Urothelium cell line (cell line): ENCODE data around the gene GAL3ST3.
A peak's percentile ranks its signal among the peaks of the same experiment; 100 is the strongest.

Source experiments
- DNase-seq: peaks from one replicate; pipeline ENCODE4 v3.0.0; 2011; ENCODE audit warnings: low spot score, mixed read lengths
- FAIRE-seq: peaks from 2 replicates; lab custom pipeline; 2011; peaks lifted over from hg19 to GRCh38; lab: Jason Lieb, UNC

The GAL3ST3 gene

GRCh38 chr11:66069715-66070603 is 21.0 kb upstream of the GAL3ST3 start, which contains the start of gene PACS1:
PACS1 (plus strand) TSS chr11:66070272; CDS start chr11:66070487, 215 bp downstream.
- FAIRE-seq (peak; percentile 79), DNase-seq (peak; percentile 86)

- no peak for FAIRE-seq
- DNase-seq, result peak; percentile 30
These were observed 20.2 kb upstream of the GAL3ST3 start for GRCh38 chr11:66068923-66069714.

- peak; percentile 76 for DNase-seq
- FAIRE-seq, result no peak
These were observed 19.3 kb upstream of the GAL3ST3 start for GRCh38 chr11:66068154-66068821.

GRCh38 chr11:66067640-66068039 is 18.7 kb upstream of the GAL3ST3 start:
- DNase-seq (no peak), FAIRE-seq (no peak)

GRCh38 chr11:66066751-66067150 is 17.8 kb upstream of the GAL3ST3 start:
- FAIRE-seq, result no peak
- DNase-seq, result no peak

- FAIRE-seq, result no peak
- DNase-seq, result no peak
These were observed 15.6 kb upstream of the GAL3ST3 start for GRCh38 chr11:66064571-66064970.

GRCh38 chr11:66063900-66064299 is 14.9 kb upstream of the GAL3ST3 start:
- FAIRE-seq (no peak), DNase-seq (no peak)

- FAIRE-seq (no peak), DNase-seq (no peak)
These were observed 13.4 kb upstream of the GAL3ST3 start for GRCh38 chr11:66062408-66062807.

- FAIRE-seq, result no peak
These were observed 12.3 kb upstream of the GAL3ST3 start for GRCh38 chr11:66061268-66061667.

GRCh38 chr11:66059966-66060680 is 11.2 kb upstream of the GAL3ST3 start:
- FAIRE-seq (no peak), DNase-seq (no peak)

More at GRCh38 chr11:66061268-66061667, 12.3 kb upstream of the GAL3ST3 start:
- no peak for DNase-seq

- no peak for DNase-seq
- FAIRE-seq, result no peak
These were observed 7.5 kb upstream of the GAL3ST3 start for GRCh38 chr11:66056501-66056900.

- FAIRE-seq (no peak), DNase-seq (no peak)
These were observed 6.1 kb upstream of the GAL3ST3 start for GRCh38 chr11:66055021-66055420.

- DNase-seq (no peak), FAIRE-seq (no peak)
These were observed 3.7 kb upstream of the GAL3ST3 start for GRCh38 chr11:66052664-66052982.

GRCh38 chr11:66051766-66052663 is 3.1 kb upstream of the GAL3ST3 start, which contains the start of gene SF3B2:
SF3B2 (plus strand) TSS chr11:66052364; CDS start chr11:66052385, 21 bp downstream.
- FAIRE-seq, result peak; percentile 77
- peak; percentile 99 for DNase-seq

GRCh38 chr11:66051371-66051765 is 2.4 kb upstream of the GAL3ST3 start:
- no peak for FAIRE-seq

GRCh38 chr11:66050581-66051231 is 1.7 kb upstream of the GAL3ST3 start:
- no peak for DNase-seq
- FAIRE-seq, result no peak

More at GRCh38 chr11:66051371-66051765, 2.4 kb upstream of the GAL3ST3 start:
- no peak for DNase-seq

- DNase-seq (no peak), FAIRE-seq (no peak)
These were observed 1.2 kb downstream of the GAL3ST3 start for GRCh38 chr11:66047541-66048365.

GRCh38 chr11:66046901-66047300 is 2.1 kb downstream of the GAL3ST3 start:
- FAIRE-seq (no peak), DNase-seq (no peak)
